ENCODE data around the gene NAXD.

Gene NAXD

GRCh38 chr13:110651726-110652230, 36.4 kb downstream of the NAXD start:
- peaks cover 0 to 36% of the 10 kb centered on the region in 2 experiments; a peak in 2 of 3 replicates for H3K36me3 ChIP-seq (ENCODE audit: control insufficient read depth in 2 of 2, insufficient read depth in 1 of 2, low read length in 2 of 2)

GRCh38 chr13:110652231-110652730, 36.9 kb downstream of the NAXD start:
- POLR2A ChIA-PET, result no interaction called here
- TF ChIP-seq ZNF23 (tag by site-specific recombination; IDR thresholded peaks at IDR 0.05; ENCODE audit: borderline replicate concordance), result no peak

More at GRCh38 chr13:110651726-110652230, 36.4 kb downstream of the NAXD start:
- ChIA-PET POLR2A (no interaction called here), CTCF (interaction anchor here (0.5 to 0.7 kb wide), 3 partner anchors 228 to 1002 kb away, joined by 3 read pairs; no protein-coding TSS in a partner anchor)
- no peaks in the 10 kb centered on the region for H3K4me1 ChIP-seq (ENCODE audit: control insufficient read depth, insufficient read depth, low read length)
- no peak overlapping the region for H3K27ac ChIP-seq (ENCODE audit: extremely low read depth, low read depth, low read length)
- TF ChIP-seq YY1 (tag by site-specific recombination; IDR thresholded peaks at IDR 0.05) (no peak), ZNF621 (tag by site-specific recombination; IDR thresholded peaks at IDR 0.05) (no peak), ZNF521 (tag by site-specific recombination; IDR thresholded peaks at IDR 0.05) (no peak), ZNF138 (tag by site-specific recombination; IDR thresholded peaks at IDR 0.05; ENCODE audit: borderline replicate concordance) (no peak), ZNF146 (tag by site-specific recombination; IDR thresholded peaks at IDR 0.05) (no peak), ZNF202 (tag by site-specific recombination; IDR thresholded peaks at IDR 0.05; ENCODE audit: borderline replicate concordance) (no peak), ZBTB7A (tag by site-specific recombination; IDR thresholded peaks at IDR 0.05; ENCODE audit: low read depth) (no peak)
- no peaks in the 10 kb centered on the region for H3K9me3 ChIP-seq (ENCODE audit: control insufficient read depth, insufficient read depth, low read depth, low read length)
- H3K4me3 ChIP-seq (ENCODE audit: low read depth, low read length), result no peak overlapping the region

GRCh38 chr13:110652764-110653163, 37.4 kb downstream of the NAXD start:
- H3K9me3 ChIP-seq (ENCODE audit: control insufficient read depth, insufficient read depth, low read depth, low read length), result no peaks in the 10 kb centered on the region
- peaks cover 0 to 36% of the 10 kb centered on the region in 2 experiments; a peak in 2 of 3 replicates for H3K36me3 ChIP-seq (ENCODE audit: control insufficient read depth in 2 of 2, insufficient read depth in 1 of 2, low read length in 2 of 2)
- CTCF ChIA-PET, result no interaction called here
- POLR2A ChIA-PET, result no interaction called here
- TF ChIP-seq ZNF138 (tag by site-specific recombination; IDR thresholded peaks at IDR 0.05; ENCODE audit: borderline replicate concordance) (no peak), ZNF302 (tag by site-specific recombination; IDR thresholded peaks at IDR 0.05; ENCODE audit: low read depth) (no peak), BCL11B (tag by site-specific recombination; IDR thresholded peaks at IDR 0.05; ENCODE audit: low read depth) (no peak), ZBTB48 (tag by site-specific recombination; IDR thresholded peaks at IDR 0.05) (no peak), RBAK (tag by site-specific recombination; IDR thresholded peaks at IDR 0.05) (no peak), ZEB2 (tag by site-specific recombination; IDR thresholded peaks at IDR 0.05) (no peak), ZBTB11 (tag by site-specific recombination; conservative IDR thresholded peaks at IDR 0.05; ENCODE audit: low read depth) (no peak), ZBTB49 (tag by site-specific recombination; IDR thresholded peaks at IDR 0.05; ENCODE audit: low read depth) (no peak), ZNF155 (tag by site-specific recombination; IDR thresholded peaks at IDR 0.05) (no peak), SP7 (tag by site-specific recombination; IDR thresholded peaks at IDR 0.05) (no peak), ZNF514 (tag by site-specific recombination; IDR thresholded peaks at IDR 0.05) (no peak), WT1 (tag by site-specific recombination; IDR thresholded peaks at IDR 0.05) (no peak), ZNF837 (tag by site-specific recombination; IDR thresholded peaks at IDR 0.05) (no peak), BCL11A (tag by site-specific recombination; IDR thresholded peaks at IDR 0.05; ENCODE audit: low read depth) (no peak), CTCF (tag by site-specific recombination; IDR thresholded peaks at IDR 0.05) (no peak), ZNF585B (tag by site-specific recombination; IDR thresholded peaks at IDR 0.05) (no peak), ZNF426 (tag by site-specific recombination; IDR thresholded peaks at IDR 0.05) (no peak), KLF10 (tag by site-specific recombination; IDR thresholded peaks at IDR 0.05) (no peak)
- H3K27ac ChIP-seq (ENCODE audit: extremely low read depth, low read depth, low read length), result no peak overlapping the region
- H3K4me1 ChIP-seq (ENCODE audit: control insufficient read depth, insufficient read depth, low read length), result no peaks in the 10 kb centered on the region
- no peak overlapping the region for H3K4me3 ChIP-seq (ENCODE audit: low read depth, low read length)

More at GRCh38 chr13:110652231-110652730, 36.9 kb downstream of the NAXD start:
- CTCF ChIA-PET, result interaction anchor here (0.6 kb wide), 1 partner anchor 228 kb away, joined by 3 read pairs; no protein-coding TSS in a partner anchor
- no peaks in the 10 kb centered on the region for H3K9me3 ChIP-seq (ENCODE audit: control insufficient read depth, insufficient read depth, low read depth, low read length)
- H3K36me3 ChIP-seq (ENCODE audit: control insufficient read depth in 2 of 2, insufficient read depth in 1 of 2, low read length in 2 of 2), result peaks cover 0 to 38% of the 10 kb centered on the region in 2 experiments; a peak in 2 of 3 replicates
- no peak overlapping the region for H3K27ac ChIP-seq (ENCODE audit: extremely low read depth, low read depth, low read length)
- no peaks in the 10 kb centered on the region for H3K4me1 ChIP-seq (ENCODE audit: control insufficient read depth, insufficient read depth, low read length)
- no peak overlapping the region for H3K4me3 ChIP-seq (ENCODE audit: low read depth, low read length)
